HEK293 (cell line): ENCODE results near the gene SCN8A.

Experiments
- CTCF ChIP-seq: fragments of 450-650 bp; formaldehyde crosslinking; IDR thresholded peaks from 2 replicates; pipeline ENCODE4 v1.5.1; 2016; ENCODE audit warnings: missing biosample characterization, missing genetic modification characterization
- EGR2 ChIP-seq: fragments of 450-650 bp; formaldehyde crosslinking; IDR thresholded peaks from 2 replicates; pipeline ENCODE4 v1.5.1; 2016; ENCODE audit warnings: low read depth, missing biosample characterization, missing genetic modification characterization
- MEIS1 ChIP-seq: sonication (generic); formaldehyde crosslinking; IDR thresholded peaks from 2 replicates; pipeline ENCODE4 v1.8.1; 2022; ENCODE audit warnings: missing genetic modification reagents, mild to moderate bottlenecking, borderline replicate concordance
- REST ChIP-seq: fragments of 450-650 bp; formaldehyde crosslinking; IDR thresholded peaks from 2 replicates; pipeline ENCODE4 v1.5.1; 2016; ENCODE audit warnings: missing biosample characterization, missing genetic modification characterization
- ZNF530 ChIP-seq: fragments of 450-650 bp; formaldehyde crosslinking; IDR thresholded peaks from 2 replicates; pipeline ENCODE4 v1.5.1; 2016; ENCODE audit warnings: low read depth, missing biosample characterization, missing genetic modification characterization
- ZNF776 ChIP-seq: fragments of 450-650 bp; formaldehyde crosslinking; IDR thresholded peaks from 2 replicates; pipeline ENCODE4 v1.5.0; 2017; ENCODE audit warnings: missing biosample characterization, missing genetic modification characterization, borderline replicate concordance

DNA sequence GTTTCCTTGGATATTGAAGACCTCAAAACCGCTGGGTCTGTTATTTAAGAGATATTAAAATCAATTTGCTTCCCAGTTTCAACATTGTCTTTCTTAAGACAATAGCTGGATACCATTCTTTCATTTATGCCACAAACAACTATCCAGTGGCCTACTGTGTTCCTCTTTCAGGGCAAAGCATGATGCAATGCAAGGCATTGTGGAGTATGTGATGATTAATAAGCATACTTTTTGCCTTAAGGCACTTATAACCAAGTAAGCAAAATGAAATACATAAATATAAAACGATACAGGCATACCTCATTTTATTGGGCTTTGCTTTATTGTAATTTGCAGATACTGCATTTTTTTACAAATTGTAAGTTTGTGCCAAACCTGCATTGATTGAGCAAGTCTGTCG is 45.5 kb downstream of the SCN8A start:
- no peak for TF ChIP-seq CTCF (tag by site-specific recombination)
- no peak for TF ChIP-seq MEIS1 (CRISPR knock-in tag)
- no peak for TF ChIP-seq REST (tag by site-specific recombination)
- no peak for TF ChIP-seq EGR2 (tag by site-specific recombination)
- no peak for TF ChIP-seq ZNF530 (tag by site-specific recombination)
- TF ChIP-seq ZNF776 (tag by site-specific recombination) = no peak
